Smooth muscle cell of the umbilical artery (primary cell): Measurements from ENCODE around the gene OR5P2. TPM values are rescaled to one million over a fixed set of nuclear protein-coding genes. Genes with fewer than 3 reads are reported as not detected.

Experiments used
- total RNA-seq: library from RNA; depleted of rRNA; stranded (reverse); fragments of >200 nt; gene quantifications from 2 replicates; pipeline ENCODE4 v1.2.3, GENCODE V29; 2014

OR5P2 gene
- not detected in 2 replicates for total RNA-seq

GRCh38 chr11:7796842-7797241, at the start of gene OR5P2:
TSS of gene OR5P2 (minus strand) at chr11:7796942. CDS start at chr11:7796942, 0 bp downstream.

GRCh38 chr11:7830740-7831139, 34.0 kb upstream of the OR5P2 start, which contains the start of gene OR5P3:
TSS of gene OR5P3 (minus strand) at chr11:7830840.

Other genes starting within 250 kb of the OR5P2 start
- 3.7 and 6.8 TPM in 2 replicates for gene CYB5R2, start 123.4 kb downstream of the OR5P2 start, total RNA-seq
- gene OVCH2, start 90.5 kb downstream of the OR5P2 start, total RNA-seq: not detected in 2 replicates
- not detected in 2 replicates for gene OR5P3, start 33.9 kb upstream of the OR5P2 start, total RNA-seq
- not detected in 2 replicates for gene OR10A6, start 134.3 kb upstream of the OR5P2 start, total RNA-seq
- gene OR10A3, start 144.8 kb upstream of the OR5P2 start, total RNA-seq: not detected in 2 replicates
- gene NLRP10, start 168.5 kb upstream of the OR5P2 start, total RNA-seq: 0.78 TPM in 1 of 2 replicates, not detected in the other
- gene EIF3F, start 190.4 kb upstream of the OR5P2 start, total RNA-seq: 156 and 252 TPM in 2 replicates